Caki2 (cell line): ENCODE measurements around the gene ACOT8. TPM values are rescaled to one million over a fixed set of nuclear protein-coding genes. Genes with fewer than 3 reads are reported as not detected.
A peak's percentile ranks its signal among the peaks of the same experiment; 100 is the strongest.
"Not testable (repeated sequence)": the region's sequence is repeated elsewhere in the genome, so short reads cannot be mapped to it uniquely, and the experiment has no call there.

Experiments used
- DNase-seq: peaks from one replicate; pipeline ENCODE4 v3.0.0-alpha.2; 2015; ENCODE audit warnings: low read depth
- in situ Hi-C: cut with HindIII; loops from 2 replicates; pipeline ENCODE4 v1.10.0; 2016; ENCODE audit warnings: low sequenced_read_pairs, low pct_unique_long_range_greater_than_20kb, mixed read lengths
- total RNA-seq: library from RNA; depleted of rRNA; stranded (reverse); fragments of >200 nt; shearing (Covaris generic); gene quantifications from 2 replicates; pipeline ENCODE4 v1.2.3, GENCODE V29; 2014; ENCODE audit warnings: low replicate concordance; rRNA removed

Gene ACOT8
- total RNA-seq: 43.3 and 48.7 TPM in 2 replicates

DNA sequence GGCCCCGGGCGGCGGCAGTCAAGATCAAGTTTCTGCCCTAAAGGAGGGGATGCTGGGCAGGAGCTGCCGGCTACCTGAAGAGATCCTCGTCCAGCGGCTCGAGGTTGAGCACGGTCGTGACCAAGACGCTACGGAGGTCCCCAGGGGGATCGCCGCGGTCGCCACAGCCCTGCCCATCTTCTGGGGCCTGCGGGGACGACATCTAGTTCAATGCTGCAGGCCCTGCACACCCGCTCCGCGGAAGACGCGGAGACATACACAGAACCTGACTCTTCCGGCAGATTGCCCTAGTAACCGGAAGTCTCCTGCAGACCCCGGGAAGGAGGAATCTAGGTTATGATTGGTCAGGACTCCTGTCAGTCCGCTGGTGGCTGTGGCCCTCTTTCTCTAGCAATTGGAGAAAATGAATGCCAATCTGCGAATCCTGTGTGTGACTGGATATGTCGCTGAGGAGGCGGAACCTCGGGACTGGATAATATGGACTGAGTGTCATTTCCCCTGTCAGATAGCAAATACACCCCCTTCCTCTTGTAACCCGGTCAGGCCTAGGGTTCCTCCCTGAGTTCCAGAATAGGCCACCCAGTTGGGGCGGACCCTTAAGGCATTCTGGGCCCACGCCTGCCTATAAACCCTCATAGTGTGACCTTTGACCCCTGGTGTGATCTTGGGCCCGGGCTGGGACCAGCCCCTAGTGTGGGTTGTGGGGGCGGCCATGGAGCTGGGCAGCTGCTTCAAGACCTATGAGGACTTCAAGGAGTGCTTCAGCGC is at the start of gene ACOT8, which contains the start of gene ZSWIM3:
TSS of gene ACOT8 (minus strand) at position 279 of the 768 bp plus-strand sequence. CDS start at position 202, 77 bp downstream.
TSS of gene ZSWIM3 (plus strand) at position 501 of the 768 bp plus-strand sequence. CDS start at position 713, 212 bp downstream.
- in situ Hi-C loops: no loop called here
- DNase-seq: peak; percentile 99

DNA sequence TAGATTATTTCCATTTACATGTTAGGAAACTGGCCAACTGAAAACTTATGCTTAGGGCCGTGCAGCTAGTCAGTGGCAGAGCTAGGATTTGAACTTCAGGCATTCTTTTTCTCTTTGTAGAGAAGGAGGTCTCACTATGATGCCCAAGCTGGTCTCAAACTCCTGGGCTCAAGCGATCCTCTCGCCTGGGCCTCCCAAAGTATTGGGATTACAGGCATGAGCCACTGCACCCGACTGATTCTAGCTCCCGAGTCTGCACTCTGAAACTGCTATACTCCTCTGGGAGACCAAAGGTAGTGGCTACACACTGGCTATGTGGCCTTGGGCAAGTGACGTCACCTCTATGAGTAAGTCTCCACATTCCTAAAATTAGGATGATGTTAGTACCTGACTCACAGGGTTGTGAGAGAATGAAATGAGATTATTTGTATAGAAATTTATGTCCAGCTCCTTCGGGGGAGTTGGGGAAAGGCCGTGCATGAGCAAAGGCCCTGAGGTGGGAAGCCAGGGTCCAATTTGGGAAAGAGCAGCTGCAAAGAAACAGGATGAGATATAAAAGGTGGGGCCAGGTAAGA is 48.4 kb upstream of the ACOT8 start:
- in situ Hi-C loops: no loop called here
- peak; percentile 35 for DNase-seq

DNA sequence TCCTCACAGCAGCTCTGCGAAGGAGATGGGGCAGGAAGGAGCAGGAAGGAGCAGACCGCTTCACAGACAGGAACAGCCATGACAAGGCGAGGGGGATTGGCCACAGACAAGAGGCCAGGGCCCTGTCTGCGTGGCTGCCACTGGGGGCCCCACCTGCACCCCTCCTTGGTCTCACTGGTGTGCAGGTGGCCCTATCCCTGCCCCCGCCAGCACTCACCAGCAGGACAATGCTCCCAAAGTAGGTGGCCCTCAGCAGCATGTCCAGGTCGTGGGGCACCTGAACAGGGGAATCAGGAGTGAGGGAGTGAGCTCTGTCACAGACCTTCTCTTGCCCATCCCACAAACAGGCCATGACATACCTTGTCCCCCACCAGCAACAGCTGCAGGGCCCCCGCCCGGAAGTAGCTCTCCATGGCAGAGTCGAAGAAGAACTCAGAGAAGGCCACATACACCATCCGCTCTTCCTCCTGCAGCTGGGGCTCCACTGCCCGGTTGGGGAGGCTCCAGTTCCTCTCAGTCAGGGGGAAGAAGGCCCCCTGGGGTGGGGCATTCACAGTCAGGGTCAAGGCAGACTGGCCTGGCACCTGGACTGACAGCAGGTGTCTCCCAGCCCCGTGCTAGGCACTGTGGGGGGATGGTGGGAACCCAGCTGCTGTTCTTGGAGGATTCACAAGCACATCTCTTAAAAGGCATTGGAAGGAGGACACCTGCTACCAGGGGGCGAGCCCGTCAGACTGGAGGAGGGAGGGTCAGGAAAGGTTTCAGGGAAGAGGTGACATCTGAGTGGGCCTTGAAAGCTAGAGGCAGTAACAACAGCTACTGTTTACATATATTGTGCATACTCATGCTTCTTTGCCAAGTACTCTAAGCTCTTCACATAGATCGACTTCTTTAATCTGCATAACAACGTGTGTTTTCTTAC is 47.7 kb upstream of the ACOT8 start:
- no peak for DNase-seq
- in situ Hi-C loops: no loop called here

DNA sequence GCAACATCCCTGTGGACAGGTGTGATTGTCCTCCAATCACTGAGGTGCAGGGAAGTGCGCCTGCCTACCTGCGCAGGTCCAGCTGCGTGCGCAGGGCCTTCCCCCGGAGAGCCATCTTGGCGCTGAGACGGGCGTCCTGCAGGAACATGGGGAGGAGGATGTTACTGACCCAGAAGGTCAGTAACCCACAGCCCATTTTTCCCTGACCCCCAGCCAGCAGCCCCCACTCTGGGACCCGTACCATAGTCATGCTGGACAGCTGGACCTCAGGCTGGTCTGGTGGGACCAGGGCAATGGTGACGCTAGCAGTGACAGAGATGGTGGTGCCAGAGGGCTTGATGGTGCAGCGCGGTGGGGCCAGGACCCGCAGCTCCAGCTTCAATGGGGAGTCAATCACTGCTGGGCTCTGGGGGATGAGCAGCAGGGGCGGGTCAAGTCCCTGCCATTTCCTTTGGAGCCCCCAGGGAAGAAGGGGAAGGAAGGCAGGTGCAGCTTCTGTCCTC is 45.1 kb upstream of the ACOT8 start:
- no peak for DNase-seq
- in situ Hi-C loops: no loop called here

DNA sequence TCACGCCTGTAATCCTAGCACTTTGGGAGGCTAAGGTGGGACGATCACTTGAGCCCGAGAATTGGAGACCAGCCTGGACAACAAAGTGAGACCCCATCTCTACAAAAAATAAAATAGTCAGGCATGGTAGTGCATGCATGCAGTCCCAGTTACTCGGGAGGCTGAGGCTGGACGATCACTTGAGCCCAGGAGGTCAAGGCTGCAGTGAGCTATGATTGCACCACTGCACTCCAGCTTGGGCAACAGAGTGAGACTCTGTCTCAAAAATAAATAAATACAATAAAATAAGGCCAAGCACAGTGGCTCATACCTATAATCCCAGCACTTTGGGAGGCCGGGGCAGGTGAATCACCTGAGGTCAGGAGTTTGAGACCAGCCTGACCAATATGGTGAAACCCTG is 44.1 kb upstream of the ACOT8 start:
- DNase-seq, in situ Hi-C loops: not testable (repeated sequence)

DNA sequence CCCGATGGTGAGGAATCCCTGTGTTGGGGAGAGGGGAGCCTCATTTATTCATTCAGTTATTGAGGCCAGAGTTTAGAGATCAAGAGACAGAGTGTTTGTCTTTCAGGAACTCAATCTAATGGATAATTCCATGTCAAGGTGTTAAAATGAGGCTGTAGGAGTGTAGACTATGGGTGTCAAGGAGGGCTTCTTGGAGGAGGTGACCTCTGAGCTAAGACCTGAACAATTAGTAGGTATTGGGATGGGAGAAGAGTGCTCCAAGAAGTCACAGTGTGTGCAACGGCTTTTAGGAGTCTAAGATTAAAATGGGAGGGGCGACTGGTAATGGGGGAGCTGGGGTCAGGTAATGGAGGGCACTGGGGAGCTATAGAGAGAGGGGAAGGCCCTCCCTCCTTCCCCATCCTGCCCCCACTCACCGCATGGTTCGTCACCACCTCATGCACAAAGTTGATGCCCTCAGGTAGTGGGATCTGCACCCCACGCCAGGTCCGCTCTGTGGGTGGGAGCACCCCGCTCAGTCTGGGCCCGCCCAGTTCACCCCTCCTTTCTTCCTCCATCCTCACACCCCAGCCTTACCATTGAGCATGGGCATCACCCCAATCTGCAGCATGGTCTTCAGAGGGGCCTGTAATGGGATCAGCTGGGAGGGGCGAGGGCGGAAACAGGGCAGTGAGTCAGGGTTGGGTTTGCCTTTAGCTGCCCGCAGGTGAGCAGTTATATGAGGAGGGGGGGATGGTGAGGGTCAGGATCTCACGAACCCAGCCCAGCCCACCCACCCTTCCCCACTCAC is 42.0 kb upstream of the ACOT8 start:
- no peak for DNase-seq
- in situ Hi-C loops: no loop called here

DNA sequence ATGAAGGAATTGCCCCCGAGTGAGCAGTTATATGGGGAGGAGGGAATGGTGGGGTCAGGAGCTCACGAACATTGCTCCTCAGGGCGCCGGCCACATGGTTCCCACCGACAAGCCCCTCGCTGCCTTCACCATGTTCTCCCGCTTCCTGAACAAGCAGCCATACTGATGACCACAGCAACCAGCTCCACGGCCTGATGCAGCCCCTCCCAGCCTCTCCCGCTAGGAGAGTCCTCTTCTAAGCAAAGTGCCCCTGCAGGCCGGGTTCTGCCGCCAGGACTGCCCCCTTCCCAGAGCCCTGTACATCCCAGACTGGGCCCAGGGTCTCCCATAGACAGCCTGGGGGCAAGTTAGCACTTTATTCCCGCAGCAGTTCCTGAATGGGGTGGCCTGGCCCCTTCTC is 41.1 kb upstream of the ACOT8 start:
- DNase-seq: no peak
- in situ Hi-C loops: no loop called here

DNA sequence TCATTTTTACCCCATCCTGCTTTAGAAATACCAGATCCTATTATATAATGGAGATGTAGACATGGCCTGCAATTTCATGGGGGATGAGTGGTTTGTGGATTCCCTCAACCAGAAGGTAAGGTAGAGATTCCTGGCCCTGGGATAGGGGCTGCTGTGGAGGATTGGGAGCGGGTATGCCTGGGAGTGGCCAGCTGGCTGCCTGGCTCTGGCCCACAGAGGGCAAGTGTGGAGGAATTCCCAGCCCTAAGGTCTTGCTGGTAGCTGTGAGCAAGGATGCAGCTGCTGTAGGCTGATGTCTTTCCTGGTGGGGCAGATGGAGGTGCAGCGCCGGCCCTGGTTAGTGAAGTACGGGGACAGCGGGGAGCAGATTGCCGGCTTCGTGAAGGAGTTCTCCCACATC is 40.5 kb upstream of the ACOT8 start:
- in situ Hi-C loops: no loop called here
- DNase-seq: no peak

DNA sequence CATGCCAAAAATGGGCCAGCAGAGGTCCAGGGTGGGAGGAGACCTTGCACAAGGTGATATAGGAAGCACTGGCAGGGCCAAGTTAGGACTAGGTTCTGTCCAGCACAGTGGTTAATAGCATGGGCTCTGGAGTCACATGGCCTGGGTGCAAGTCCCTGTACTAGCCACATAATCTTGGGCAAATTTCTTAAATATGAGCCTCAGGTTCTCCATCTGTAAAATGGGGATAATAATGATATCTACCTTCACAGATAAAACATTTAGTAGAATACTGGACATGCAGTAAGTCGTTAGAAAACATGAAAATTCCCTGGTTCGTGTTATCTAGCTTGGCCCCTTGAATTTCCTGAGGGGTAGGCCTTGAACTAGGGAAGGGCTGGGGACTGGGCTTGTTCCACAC is 40.1 kb upstream of the ACOT8 start:
- in situ Hi-C loops: no loop called here
- no peak for DNase-seq

DNA sequence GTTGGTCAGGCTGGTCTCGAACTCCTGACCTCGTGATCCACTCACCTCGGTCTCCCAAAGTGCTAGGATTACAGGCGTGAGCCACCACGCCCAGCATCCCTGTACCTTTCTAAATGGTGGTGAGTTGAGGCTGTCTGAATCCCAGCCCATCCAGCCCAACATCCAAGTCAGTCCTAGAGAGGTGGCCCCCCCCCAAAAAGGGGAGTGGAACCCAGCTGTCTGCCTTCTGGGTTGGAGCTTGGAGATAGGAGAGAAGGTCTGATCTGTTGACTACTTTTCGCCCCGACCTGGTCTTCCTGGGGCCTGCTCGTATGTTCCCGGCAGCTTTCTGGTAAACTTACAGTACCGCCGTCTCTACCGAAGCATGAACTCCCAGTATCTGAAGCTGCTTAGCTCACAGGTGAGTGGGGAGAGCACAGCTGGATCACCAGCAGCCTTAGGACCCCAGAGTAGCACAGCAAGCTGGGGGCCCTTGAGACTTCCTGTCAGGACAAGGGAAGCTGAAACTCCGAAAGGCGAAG is 39.5 kb upstream of the ACOT8 start:
- DNase-seq: no peak
- in situ Hi-C loops: no loop called here

DNA sequence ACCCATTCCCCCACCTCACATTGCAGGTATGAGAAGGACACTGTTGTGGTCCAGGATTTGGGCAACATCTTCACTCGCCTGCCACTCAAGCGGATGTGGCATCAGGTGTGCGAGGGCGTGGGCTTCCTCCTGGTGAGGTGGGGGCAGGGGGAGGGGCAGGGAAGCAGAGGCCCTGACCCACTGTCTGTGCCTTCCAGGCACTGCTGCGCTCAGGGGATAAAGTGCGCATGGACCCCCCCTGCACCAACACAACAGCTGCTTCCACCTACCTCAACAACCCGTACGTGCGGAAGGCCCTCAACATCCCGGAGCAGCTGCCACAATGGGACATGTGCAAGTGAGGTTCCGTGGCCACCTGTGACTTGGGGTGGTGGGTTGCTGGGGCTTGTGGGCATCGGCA is 37.6 kb upstream of the ACOT8 start:
- in situ Hi-C loops: no loop called here
- no peak for DNase-seq

DNA sequence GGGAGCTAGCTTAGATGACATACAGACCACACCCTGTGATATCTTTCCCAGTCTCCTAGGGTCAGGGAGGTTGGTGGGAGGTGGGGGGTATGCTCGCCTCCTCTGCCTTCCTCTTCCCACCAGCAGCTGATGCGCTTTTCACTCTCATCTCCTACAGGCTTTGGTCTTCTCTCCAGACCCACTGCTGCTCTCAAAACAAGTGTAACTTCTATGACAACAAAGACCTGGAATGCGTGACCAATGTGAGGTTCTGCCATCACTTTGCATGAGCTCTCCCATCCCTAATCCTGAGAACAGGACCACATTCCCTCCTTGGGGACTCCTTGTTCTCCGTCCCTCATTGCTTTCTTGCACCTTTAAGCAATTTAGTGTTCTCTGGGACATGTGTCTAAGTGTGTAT is 36.6 kb upstream of the ACOT8 start:
- in situ Hi-C loops: no loop called here
- no peak for DNase-seq

DNA sequence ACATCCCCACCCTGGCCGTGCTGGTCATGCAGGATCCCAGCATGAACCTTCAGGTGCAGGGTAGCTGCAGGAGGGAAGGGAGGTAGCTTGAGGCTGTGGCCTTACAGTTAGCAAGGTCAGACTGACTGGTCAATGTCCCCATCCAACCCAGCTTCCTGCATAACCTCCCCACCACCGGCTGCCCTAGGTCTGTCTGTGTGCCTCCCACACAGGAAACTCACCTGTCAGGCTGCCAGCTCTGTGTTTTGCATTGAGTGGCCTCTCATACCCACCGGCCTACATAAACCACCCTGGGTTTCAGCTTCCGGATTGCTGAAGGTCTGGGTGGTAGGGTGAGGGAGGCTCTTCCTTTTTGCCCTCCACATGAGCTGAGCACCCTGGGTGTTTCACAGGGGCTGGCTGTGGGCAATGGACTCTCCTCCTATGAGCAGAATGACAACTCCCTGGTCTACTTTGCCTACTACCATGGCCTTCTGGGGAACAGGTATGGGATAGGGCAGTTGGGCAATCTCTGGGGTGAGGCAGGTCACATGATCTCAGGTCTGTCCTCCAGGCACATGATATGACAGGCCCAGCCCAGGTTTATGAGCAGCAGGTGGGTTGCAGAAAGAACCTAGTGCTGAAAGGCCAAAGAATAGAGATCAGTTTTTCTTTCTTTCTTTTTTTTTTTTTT is 35.8 kb upstream of the ACOT8 start:
- no peak for DNase-seq
- in situ Hi-C loops: no loop called here

DNA sequence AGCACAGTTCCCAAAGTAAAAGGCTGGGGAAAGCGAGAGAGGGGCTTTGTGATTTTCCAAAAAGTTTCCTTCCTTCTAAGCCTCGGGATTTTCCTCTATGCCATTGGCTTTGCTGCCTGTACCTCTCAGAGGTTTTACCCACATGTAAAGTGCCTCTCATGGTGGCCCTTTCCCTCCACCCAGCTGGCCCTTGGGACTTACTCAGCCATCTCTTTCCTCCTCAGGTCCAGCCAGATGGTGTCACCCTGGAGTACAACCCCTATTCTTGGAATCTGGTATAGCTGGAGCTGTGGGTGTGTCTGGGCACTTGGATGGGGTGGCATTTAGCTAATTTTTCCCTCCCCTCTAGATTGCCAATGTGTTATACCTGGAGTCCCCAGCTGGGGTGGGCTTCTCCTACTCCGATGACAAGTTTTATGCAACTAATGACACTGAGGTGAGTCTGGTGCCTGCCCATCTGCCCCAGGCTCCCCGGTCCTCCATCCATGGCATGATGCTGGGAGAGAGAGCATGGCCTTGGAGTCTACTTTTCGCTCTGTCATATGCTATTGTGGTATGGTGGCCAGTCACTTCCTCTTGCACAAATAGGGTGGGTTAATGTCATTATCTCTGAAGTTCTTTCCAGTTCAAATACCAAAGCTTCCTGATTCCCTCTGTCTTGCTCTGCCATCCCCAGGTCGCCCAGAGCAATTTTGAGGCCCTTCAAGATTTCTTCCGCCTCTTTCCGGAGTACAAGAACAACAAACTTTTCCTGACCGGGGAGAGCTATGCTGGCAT is 35.0 kb upstream of the ACOT8 start:
- in situ Hi-C loops: no loop called here
- DNase-seq: peak; percentile 53

DNA sequence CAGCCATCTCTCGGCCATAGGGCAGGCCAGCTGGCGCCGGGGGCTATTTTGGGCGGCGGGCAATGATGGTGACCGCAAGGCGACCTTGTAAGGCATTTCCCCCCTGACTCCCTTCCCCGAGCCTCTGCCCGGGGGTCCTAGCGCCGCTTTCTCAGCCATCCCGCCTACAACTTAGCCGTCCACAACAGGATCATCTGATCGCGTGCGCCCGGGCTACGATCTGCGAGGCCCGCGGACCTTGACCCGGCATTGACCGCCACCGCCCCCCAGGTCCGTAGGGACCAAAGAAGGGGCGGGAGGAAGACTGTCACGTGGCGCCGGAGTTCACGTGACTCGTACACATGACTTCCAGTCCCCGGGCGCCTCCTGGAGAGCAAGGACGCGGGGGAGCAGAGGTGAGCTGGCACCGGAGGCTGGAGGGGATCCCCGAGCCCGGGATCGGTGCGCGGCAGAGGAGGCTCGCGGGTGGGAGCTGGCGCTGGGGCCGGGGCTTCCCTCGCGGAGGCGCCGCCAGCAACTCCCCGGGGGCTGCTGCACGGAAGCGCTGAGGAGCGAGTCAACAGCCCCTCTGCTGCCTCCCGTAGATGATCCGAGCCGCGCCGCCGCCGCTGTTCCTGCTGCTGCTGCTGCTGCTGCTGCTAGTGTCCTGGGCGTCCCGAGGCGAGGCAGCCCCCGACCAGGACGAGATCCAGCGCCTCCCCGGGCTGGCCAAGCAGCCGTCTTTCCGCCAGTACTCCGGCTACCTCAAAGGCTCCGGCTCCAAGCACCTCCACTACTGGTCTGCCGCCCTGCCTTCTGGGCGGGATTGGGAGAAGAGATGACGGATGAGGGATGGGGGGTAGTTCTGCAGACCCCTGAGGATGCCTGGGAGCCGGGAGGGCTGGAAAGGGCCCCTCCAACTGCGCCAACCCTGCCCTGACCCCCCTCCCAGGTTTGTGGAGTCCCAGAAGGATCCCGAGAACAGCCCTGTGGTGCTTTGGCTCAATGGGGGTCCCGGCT is 34.1 kb upstream of the ACOT8 start, which contains the start of the genes CTSA and NEURL2:
TSS of gene CTSA (plus strand) at position 351 of the 999 bp plus-strand sequence. CDS start at position 585, 234 bp downstream.
TSS of gene NEURL2 (minus strand) at position 224 of the 999 bp plus-strand sequence. CDS start at position 7, 217 bp downstream.
- peak; percentile 91 for DNase-seq
- in situ Hi-C loops: no loop called here
